ENCODE data around the gene GLCCI1.

DNA sequence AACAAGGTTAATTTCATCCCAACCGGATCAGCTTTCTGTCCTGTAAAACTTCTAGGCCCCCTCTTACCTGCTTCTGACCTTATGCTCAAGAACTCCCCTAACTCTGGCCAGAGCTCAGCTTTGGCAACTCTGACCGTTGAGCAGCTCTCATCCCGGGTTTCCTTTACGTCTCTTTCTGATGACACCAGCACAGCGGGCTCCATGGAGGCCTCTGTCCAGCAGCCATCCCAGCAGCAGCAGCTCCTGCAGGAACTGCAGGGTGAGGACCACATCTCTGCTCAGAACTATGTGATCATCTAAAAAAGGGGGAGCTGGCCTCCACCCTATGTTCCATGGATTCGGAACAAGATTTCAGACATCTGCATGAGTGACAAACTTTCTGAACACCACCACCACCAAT is 117.6 kb downstream of the GLCCI1 start:
- TF ChIP-seq, protein P1, sequence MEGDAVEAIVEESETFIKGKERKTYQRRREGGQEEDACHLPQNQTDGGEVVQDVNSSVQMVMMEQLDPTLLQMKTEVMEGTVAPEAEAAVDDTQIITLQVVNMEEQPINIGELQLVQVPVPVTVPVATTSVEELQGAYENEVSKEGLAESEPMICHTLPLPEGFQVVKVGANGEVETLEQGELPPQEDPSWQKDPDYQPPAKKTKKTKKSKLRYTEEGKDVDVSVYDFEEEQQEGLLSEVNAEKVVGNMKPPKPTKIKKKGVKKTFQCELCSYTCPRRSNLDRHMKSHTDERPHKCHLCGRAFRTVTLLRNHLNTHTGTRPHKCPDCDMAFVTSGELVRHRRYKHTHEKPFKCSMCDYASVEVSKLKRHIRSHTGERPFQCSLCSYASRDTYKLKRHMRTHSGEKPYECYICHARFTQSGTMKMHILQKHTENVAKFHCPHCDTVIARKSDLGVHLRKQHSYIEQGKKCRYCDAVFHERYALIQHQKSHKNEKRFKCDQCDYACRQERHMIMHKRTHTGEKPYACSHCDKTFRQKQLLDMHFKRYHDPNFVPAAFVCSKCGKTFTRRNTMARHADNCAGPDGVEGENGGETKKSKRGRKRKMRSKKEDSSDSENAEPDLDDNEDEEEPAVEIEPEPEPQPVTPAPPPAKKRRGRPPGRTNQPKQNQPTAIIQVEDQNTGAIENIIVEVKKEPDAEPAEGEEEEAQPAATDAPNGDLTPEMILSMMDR (IDR thresholded peaks at IDR 0.05; ENCODE audit: low read depth, low read length), result no peak
- no peak for TF ChIP-seq EZH2phosphoT487 (IDR thresholded peaks at IDR 0.05; ENCODE audit: low read depth)
